GM19351 (cell line): ENCODE results near the gene HOXA9.

Experiments used
- ATAC-seq: cut with Tn5 transposase; IDR thresholded peaks from one replicate; pipeline ENCODE4 v1.9.1; 2021; ENCODE audit warnings: mild to moderate bottlenecking, moderate library complexity; ENCODE audit not compliant: unreplicated experiment

Gene HOXA9

DNA sequence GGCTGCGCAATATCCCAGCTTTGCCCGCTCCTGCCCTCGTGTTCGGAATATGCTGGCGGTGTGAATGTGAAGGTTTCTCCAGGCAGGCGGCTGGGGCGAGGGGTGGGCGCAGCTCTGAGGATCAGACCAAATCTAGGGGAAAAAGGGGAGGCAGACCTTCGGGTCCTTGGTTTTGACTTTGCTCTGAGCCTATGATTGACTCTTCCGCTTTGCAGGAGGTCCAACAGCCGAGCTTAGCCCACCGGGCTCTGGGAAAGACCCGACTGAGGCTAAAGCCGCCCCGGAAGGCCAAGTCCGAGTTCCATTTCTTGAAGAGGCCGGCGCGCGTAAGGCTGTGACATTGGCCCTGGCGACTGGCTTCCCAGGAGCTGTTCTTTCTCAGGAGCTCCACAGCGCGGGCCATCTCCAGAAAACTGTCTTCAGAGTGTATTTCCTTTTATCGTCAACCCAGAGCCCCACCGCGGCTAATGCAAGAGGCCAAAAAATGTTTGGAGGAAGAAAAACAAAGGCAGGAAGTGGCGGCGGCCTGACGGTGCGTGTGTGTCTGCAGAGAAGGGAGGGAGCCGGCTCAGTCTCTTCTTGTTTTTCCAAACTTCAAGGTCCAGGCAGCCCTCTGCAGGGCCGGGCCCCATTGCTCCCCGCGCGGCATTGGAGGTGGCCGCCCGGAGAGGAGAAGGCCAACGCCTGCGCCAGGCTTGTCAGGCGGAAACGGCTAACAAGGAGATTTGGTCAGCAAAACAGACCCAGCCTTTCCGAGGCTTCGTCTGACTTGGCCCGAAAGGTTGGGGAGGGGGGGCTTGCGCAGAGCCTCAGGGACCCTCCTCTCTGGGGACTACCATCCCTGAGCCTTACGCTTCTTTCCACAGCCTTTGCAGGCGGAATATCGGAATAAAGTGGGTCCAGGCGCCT lies 23.3 kb upstream of the HOXA9 start:
- no peak for ATAC-seq

DNA sequence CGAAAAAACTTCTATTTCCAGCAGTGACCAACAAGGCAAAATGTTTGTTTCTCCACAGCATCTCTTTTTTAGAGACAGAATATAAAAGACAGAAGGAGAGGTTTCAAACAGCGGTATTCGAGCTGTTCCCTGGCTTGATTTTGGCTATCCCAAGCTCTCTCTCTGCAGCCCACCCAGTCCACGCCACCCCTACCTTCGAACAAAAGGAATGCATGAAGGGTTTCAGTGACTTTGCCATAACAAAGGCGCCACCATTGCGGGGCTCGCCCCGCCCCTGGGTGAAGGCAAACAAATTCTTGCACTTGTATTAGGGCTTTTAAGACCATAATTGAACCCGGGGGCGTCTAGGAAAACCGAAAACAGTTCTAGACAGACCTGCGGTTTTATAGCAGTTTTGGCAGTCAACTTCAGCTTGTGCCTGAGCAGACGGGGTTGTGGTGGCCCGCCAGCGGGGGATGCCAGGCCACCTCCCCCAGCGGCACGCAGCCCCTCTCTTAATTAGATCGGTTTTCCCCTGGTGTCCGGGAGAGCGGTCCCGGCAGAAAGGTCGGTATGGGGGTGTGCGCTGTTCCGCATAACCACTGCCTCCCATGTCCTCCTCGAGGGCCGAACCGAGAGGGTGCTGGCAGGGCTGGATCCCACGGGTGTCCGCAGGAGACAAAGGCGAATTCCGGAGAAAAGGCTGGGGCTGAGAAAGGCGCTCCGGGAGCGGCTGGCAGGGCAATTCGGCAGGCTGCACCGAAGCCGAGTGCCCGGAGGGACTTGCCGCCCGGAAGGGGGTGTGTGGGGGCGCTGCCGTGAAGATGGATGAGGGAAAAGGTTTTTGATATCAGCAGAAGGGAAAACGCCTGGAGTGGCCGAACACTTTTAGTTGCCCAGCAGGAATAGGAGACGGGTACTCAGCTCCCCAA lies 22.4 kb upstream of the HOXA9 start:
- no peak for ATAC-seq

DNA sequence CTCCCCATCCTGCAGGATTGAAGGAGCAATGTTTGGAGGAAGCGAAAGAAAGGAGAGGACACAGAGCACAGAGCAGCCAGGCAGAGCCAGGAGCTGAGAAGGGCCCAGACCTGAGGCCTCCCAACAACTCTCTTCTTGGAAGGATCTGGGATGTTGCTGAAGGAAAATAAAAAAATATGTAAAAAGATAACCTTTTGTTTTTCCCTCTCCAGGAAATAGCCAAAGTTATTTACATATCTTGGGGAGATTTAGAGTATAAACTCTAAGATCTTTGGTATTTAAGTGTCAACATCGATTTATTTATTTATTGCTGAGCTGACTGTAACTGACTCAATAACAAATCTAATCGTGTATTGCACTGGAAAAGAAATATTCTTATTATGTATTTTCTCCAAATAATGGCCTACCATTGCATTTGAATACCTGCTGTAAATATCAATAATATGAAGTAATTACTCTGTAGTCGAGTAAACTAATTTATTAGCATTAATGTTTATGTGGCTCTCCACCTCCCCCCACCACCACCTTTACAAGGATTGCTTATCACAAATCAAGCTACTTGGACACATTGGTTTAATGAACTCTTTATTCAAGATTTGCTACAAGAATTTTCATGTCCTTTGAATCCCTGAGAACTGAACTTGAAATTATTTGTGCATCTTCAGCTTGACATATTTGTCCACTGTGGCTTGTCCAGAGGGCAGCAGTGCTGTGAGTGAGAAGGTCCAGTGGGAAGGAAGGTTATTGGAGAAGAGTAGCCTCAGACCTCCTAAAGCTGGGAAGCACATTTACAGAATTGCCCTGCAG lies 21.5 kb upstream of the HOXA9 start:
- ATAC-seq = no peak

DNA sequence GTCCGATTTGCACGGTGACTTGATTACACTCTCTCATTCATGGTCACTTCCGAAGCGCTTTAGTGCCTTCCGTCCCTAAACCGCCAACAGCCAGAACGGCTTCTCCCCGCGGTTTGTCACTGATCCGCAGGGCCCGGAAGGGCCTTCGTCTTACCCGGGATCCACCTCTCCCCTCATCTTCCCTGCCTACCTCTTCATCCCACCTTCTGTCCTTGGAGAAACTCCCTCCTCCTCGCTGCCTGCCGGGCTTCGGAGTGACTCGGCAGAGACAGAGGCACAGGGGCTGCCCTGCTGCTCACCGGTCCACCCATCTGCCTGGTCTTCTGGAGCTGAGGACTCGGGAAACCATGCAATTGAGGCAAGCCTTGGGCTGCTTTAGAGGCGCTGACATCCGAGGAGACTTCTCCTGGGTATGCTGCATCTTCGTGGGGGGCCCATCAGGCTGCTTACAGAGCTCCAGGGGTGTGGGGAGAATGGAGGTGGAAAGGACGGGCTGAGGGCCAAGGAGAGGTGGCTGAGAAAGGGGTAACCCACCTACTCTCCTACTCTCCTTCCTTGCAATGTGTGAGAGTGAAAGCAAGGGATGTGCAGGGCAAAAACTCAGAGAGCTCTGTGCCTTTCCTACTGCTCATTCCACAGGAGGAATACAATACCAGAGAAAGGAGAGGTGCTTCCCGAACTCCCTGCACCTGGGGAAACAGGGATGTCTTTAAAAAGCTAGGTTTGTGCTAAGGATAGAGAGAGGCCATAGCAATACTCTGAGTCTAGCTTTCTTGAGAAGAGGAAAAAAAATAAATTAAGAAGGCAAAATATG lies 20.7 kb upstream of the HOXA9 start:
- ATAC-seq = no peak

DNA sequence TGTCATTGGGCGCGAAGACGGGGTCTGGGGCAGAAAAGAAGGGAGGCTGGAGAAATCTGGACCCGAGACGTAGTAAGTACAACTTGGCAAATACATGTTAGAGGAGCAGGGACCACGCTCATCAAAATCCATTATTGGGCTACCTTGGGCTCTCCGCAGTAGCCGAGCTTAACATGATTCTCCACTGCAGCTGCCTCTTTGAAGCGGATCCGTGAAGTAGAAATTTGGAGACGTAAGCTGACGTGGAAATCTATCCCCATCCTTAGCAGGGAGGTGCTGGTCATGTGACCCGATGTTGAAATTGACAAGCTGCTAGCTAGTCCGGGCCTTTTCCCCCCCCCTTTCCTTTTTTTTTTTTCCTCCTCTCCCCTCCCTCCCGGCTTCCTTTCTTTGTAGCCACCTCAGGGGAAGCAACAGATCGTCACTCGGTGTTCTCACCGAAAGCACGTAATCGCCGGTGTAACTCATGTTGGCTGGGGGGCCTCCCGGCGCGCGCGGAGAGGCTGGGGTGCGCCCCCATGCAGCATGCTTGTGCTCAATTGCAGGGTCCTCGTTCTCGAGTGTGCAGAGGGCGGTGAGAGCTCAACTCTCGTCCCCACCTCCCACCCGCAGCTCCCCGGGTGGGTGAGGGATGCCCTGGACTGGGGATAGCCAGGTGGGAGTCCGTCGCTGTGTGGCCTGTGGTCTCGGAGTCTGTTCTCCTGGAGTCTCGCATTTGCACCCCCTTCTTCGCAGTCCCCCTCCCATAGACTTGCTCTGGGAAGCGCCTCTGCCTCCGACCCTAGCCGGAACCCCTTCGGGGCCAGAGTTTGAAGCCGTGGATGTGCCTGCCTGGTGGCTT lies 19.9 kb upstream of the HOXA9 start, which contains the start of gene HOXA11:
TSS of gene HOXA11 (minus strand) at position 220 of the 841 bp plus-strand sequence. CDS start at position 132, 88 bp downstream.
- ATAC-seq = no peak

DNA sequence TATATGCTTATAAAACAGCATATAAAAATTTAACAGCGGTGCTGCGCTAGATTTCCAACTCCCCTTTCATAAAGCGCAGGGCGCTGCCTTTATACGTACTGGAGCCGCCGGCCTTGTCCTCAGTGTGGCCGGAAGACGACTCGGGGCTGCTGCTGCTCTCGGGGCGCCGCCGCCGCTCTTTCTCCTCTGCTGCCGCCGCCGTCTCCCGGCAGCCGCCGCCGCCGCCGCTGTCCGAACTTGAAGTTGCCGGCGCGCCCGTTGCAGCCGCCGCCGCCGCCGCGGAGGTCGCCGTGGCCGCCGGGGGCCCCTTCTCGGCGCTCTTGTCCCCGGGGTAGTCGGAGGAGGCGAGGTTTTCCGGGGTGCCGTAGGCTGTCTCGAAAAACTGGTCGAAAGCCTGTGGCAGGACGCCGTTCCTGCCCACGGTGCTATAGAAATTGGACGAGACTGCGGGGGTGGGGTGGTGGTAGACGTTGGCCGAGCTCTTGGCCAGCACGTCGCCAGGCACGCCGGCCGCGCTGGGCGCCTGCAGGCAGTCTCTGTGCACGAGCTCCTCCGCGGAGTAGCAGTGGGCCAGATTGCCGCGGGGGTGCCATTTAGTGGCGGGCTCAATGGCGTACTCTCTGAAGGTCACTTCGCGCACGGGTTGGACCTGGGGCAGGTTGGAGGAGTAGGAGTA lies 19.1 kb upstream of the HOXA9 start:
- ATAC-seq = no peak

DNA sequence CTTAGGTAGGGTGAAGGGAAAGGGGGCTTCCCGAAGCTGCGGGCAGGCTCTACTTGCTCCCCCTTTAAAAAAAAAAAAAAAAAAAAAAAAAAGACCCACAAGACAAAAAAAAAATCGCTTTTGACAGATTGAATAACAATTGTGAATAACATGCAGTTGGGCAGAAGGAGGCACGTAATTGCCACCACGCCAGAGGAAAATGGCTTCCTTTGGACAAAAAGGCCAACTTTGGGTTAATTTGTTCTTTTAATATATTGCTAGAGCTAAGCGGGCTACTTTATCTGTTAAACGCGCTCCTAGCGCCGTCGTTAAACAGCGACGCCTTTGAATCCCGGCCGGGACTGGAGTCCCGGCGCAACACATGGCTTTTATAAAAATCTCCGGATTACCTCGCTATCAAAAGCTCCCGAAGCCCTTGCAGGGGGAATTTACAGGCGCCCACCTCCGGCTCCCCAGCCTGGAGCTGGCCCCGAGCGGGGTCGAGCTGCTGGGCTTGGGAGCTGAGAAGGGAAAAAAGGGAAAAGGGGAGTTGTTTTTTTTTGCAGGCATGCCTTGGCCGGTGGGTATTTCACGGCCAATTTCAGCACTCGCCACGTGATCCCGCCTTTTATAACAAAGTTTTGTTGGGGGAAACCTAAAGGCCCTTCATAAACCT lies 18.5 kb upstream of the HOXA9 start:
- ATAC-seq = no peak

DNA sequence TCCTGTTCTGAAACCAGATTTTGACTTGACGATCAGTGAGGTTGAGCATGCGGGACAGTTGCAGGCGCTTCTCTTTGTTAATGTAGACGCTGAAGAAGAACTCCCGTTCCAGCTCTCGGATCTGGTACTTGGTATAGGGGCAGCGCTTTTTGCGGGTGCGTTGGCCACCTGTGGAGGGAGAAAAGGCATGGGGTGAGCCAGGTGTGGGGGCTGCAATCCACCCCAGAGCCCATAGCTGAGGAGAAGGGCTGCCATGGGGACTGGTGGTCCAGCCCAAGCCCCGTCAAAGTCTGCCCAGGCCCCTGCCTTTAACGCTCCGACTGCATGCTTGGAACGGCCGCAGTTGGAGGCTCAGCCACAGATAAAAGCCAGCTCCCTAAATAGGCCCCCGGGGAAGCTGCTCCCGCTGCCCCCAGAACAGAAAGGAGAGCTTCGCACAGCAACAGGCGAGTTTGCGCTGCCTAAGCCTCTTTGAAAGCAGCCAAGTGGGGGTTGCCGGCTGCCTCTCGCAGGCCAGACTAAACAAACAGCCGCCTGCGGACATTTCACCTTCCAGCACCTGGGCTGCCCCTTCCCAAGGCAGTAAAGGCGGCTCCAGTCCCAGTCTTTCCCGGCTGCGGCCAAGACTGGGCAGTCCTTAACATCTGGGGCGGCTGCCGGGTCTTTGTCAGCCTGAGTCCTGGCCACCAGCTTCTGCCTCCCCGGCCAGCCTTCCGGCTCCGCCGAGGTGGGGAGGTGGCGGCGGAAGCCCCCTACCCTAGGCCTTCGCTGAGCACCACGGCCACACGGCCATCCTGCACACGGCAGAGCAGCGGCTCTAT lies 17.7 kb upstream of the HOXA9 start:
- ATAC-seq = no peak

DNA sequence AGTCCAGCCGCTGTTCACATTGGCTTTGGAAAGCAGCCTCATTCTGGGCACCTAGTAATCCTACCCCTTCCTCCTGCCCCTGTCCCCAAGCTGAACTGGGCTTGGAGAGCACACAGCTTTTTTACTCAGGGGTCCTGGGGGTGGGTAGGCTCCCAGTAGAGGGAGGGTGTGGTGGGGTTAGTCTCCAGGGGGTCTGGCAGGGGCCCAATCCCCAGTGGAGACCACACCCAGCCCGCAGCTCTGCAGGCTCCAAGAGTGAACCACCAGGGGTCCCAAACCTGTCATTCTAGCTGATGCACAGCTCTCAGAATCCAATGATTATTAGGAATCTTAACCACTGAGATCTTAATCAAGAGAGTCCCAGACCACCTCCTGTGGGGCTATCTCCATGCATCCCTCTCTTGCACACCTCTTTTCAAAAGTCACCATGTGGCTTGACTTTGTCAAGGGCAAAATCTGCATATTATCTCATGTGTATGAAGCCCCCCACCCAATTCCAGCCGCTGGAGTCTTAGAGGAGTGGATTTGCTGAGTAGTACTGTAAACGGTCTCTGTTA lies 17.0 kb upstream of the HOXA9 start:
- ATAC-seq = no peak

DNA sequence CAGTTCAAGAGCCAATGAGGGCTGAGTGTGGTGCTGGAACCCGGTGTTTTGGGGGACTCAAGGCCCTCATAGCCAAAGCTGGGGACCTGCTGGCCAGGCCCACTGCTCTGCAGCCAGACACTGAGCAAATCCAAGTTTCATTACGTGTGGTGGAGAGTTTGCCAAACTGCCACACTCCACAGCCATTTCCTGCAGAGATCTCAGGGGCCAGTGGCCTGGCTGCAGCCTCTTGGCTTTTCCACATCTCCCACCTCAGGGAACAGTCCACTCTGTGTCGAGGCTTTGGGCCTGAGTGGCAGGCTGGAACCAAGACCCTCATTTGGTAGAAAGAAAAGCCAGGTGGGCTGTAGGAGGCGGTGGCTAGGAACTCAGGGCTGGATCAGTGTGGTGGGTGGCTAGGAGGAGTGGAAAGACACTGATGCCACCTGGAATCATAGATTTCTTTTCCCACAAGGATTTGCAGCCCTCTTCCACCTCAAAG lies 16.5 kb upstream of the HOXA9 start:
- no peak for ATAC-seq

DNA sequence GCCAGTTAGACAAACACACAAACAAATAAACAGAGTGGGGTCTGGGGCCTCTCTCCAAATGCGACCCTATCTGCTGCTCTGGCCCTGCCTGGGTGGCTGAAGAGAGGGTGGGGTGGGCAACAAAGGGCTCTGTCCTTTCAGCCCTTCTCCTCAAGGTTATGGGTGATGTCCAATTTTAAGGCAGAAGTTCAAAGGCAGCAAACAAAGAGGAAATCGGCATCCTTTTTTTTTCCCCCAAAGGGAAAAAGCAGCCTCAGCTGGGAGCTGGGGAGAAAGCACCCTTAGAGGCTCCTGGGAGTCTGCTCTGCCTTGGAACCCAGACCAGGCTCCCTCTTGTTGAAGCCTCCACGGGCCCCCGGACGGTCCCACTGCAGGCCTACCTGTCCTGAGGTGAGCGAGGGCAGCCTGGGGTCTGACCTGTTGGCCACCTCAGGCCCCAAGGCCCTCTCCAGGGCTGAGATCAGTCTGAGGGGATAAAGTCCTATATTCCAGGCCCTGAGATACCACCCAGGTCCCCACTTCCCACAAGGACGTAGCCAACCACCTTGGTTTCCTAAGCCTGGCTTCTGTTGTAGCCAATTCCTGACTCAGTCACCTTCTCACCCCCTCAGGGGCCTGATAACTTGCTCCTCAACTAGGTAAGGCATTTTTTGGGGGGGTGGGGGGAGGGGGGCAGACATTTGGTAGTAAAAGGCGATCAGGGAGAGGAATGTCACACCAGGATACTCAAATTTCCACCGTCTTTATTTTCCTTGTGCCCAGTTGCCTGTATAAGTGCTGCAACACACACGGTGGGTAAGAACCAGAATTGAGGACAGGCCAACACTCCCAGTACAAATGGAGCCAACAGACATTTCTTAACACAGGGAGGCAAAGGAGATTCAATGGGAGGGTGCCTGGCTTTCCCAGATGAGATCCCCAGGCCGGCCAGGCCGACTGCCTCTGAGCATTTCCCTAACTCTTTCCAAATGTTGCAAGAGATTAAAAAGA lies 15.4 kb upstream of the HOXA9 start:
- no peak for ATAC-seq

DNA sequence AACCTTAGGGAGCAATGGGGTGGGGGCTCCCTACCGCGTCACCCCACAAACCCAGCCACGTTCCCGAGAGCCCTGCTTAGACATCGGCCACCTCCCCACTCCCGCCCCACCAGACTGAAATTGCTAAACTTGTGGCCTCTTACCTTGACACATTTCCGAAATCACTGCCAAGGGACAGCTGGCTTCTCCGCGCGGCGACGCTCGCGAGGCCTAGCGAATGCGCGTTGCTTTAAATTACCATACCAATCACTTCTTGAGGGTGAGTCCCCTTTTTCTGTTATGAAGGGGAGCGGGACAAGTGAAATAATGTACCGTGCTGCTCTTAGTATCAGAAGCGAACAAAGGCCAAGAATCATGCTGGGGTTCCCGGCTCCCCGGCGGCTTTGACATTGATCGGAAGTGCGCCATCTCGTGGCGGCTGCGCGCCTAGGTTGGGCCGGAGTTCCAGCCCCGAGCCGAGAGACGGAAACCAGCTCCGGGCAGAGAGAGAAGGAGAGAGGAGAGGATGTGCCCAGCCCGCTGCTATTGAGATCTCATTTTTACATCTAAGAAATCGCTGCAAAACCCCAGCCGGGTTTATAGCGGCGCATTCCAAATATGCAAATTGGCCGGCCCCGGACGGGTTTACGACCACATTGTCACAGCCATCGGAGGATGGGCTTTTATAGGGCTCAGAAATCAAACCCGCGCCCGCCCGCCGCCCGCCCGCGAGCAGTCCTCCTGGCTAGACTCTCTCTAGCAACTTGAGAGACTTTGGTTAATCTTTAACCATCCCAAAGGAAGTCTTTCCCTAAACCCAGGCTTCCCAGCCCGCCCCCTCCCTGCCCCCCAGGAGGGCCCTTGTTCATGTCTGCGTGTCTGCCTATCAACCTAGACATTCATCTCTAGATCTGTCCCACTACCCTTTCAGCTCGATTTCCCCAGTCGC lies 14.4 kb upstream of the HOXA9 start:
- ATAC-seq = no peak

DNA sequence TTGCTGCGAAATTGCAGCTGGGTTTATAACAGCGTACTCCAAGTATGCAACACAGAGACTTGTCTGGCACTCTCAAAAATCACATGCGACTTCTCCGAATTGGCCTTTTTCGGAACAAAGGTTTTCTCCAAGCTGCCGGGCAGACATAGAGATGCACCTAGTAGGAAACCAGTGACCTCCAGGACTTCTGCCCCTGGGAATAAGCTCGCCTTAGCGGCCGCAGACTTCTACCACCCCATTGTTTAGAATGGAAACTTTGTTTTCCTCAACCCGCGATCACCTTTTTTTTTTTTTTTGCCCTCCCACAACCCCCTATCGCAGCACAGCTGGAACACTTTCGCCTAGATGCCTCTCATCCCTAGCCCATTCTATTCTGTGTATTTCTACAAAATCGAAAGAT lies 13.7 kb upstream of the HOXA9 start:
- ATAC-seq = no peak

DNA sequence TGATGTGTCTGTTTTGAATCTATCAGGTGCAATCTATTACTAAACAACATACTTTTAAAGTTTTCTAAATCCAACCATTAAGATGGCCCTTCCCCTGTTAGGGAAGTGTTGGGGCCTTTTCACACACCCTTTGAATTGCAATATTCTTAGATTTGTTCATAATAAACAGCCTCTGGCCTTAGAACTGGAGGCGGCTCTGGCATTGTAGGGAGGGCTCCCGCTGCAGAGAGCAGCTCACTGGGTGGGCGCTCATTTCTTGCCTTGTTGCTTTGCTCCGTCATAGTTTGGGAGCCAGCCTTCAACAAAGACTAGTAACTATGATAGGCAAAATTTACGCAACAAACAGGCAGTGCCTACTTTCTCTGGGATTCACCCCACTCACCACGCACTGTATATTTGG lies 13.0 kb upstream of the HOXA9 start:
- no peak for ATAC-seq
